ENCODE measurements around the gene RPL29.

- TF ChIP-seq CTCF (IDR thresholded peaks at IDR 0.05) (no peak), POLR2A (IDR thresholded peaks at IDR 0.05) (no peak)
Observed at GRCh38 chr3:52010431-52010830, 14.7 kb upstream of the RPL29 start.
